GM19351 (cell line): ENCODE data around the gene GALK1.

Experiments
- ATAC-seq: cut with Tn5 transposase; IDR thresholded peaks from one replicate; pipeline ENCODE4 v1.9.1; 2021; ENCODE audit warnings: mild to moderate bottlenecking, moderate library complexity; ENCODE audit not compliant: unreplicated experiment

GALK1 gene

GRCh38 chr17:75729351-75729750, 35.6 kb downstream of the GALK1 start:
- ATAC-seq, result no peak

- ATAC-seq, result no peak
Observed at GRCh38 chr17:75727391-75727790, 37.6 kb downstream of the GALK1 start.

- no peak for ATAC-seq
Observed at GRCh38 chr17:75725504-75725903, 39.5 kb downstream of the GALK1 start.

DNA sequence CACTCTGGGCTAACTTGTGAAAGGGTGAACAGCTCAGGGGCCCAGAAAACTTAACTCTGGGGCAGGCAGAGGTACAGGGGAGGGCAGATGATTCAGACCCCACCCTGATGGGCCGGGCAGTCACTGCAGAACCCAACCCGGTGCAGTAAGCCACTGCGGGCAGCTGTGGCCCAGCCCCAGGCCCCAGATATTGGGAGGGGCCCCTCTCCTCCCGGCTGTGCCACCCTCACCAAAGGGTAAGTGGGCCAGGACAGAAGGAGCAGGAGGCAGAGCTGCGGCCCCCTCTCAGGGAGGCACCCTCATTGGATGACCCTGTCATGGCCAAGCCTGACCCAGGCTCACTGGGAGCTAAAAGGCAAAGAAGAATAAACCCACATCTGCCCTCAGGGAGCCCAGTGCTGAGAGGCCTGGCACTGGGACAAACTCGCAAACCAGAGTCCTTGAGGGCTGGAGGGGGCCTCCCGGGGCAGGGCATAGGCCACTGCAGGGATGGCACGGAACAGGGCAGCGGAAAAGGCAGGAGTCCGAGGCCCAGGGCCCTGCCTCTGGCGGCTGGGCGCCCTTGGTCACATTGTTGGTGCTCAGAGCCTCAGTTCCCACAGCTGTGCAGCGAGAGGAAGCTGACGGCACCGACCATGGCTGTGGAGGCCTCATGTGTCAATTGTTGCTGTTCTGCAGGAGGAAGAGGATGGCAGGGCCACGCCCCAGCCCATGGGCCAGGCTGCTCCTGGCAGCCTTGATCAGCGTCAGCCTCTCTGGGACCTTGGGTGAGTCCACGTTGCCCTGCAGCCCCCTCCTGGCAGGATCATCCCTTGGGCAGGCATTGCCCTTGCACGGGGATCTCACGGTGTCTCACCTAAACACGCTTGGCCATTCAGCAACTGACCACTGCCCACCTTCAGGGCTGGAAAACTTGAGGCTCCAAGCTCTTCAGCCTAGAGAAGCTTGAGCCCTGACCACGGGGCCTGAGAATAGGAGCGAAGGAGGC, 40.7 kb downstream of the GALK1 start:
- no peak for ATAC-seq

DNA sequence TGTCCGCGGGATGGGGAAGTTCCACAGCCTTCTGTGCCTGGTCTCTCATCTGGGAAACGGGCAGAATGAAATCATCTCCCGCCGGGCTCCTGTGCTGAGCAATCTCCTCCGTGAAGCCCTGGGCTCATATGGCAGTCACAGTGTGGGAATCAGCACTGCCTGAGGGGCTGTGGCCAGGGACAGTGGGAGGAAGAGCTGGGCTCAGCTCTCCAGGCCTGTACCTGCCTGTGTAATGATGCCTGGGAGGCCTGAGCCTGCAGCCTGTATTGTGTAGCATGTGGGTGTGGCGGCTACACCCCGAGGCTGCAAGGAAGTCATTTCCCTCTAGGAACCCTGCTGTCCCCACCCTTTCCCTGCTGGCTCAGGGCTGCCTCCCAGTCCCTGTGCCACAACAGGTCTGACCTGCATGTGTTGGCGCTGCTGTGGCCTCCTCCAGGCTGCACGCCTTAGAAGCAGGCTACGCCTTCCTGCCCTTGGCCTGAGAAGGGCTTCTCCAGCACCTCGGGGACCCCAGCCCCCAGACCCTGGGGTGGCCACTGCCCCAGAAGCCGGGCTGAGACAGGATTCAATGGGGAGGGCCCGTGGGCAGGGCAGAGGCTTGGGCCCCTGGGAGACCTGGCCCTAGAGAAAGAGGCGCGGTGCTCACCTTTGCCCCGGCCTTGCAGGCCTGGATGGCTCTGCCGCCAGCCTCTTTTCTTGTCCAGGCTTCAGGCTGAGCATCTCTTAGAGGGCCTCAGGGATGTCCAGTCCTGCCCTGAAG, 41.6 kb downstream of the GALK1 start:
- ATAC-seq, result no peak

DNA sequence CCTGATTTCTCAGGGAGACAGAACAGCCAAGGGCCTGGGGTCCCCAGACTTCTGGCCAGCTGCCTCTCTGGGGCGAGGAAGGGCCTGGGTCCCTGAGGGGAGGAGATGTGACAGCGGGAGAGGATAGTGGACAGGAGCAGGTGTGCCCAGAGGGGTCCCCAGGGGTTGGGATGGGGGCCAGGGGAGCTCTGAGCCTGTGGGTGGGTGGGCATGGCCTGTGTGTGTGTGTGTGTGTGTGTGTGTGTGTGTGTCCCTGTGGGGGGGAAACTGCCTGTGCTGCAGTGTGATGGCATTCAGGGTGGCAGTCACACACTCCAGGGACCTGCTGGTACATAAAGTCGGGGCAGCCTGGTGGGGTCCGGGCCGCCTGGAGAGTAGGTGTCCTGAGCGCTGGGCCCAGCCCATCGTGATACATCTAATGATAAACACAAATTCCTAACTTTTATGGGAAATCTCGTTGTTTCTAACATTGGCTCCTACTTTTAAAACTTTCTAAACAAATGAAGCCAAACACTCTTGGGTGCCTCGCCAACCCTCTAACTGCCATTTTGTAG, 42.4 kb downstream of the GALK1 start:
- ATAC-seq, result no peak

GRCh38 chr17:75722076-75722475, 42.9 kb downstream of the GALK1 start:
- ATAC-seq, result no peak

DNA sequence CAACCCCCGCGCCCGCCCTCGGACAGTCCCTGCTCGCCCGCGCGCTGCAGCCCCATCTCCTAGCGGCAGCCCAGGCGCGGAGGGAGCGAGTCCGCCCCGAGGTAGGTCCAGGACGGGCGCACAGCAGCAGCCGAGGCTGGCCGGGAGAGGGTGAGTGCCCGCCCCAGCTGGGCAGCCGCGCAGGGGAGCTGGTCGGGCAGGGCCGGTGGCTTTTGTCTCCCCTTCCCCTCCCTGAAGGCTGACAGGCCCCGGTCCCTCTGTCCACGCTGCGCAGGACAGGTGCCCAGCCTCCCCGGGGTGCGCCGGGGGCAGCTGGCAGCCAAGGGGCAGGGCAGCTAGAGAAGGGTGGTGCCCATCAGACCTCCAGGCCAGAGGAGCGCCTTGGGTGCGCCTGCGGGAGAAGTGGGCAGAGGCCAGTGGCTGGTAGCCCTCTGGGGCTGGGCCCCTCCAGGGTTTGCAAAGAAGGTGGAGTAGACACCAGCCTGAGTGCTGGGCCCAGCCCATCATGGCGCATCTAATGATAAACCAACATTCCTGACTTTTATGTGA, 43.5 kb downstream of the GALK1 start:
- ATAC-seq, result no peak

GRCh38 chr17:75720656-75721462, 44.1 kb downstream of the GALK1 start, which contains the start of gene ITGB4:
TSS of gene ITGB4 (plus strand) at chr17:75721459. CDS start at chr17:75724704, 3,245 bp downstream.
- ATAC-seq, result no peak

DNA sequence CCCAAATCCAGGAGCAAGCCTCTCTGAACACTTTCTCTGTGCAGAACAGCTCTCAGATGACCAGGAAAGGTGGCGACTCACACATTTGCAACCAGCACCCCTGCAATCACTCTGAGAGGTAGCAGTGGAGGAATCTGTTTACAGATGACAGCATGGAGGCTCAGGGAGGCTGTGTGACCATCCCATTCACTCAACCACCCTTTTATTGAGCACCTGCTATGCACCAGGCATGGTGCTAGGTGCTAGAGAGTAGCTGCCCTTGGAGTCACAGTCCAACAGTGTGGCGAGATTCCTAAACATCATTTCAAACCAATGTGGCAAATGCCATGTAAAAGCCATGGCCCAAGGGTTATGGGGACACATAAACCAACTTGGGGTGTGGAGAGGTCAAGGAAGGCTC, 45.3 kb downstream of the GALK1 start:
- no peak for ATAC-seq

DNA sequence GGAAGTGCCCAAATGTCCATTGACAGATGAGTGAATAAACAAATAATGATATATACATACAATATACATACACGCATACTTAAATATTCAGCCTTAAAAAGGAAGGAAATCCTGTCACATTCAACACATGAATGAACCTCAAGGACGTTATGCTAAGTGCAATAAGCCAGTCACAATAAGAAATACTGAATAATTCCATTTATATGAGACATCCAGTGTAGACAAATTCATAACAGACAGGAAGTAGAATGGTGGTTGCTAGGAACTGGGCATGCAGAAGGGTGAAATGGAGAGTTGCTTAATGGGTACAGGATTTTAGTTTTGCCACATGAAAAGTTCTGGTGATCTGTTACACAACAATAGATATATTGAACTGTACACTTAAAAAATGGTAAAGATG, 52.5 kb downstream of the GALK1 start:
- ATAC-seq, result no peak
